DND-41 (cell line): ENCODE results near the gene TMPRSS6.

Experiments used
- ATAC-seq: fragments of 200-7000 bp; cut with Tn5 transposase; 3 replicates; pipeline ENCODE4 v1.9.1; 2021; ENCODE audit warnings: low read depth; ENCODE audit not compliant: insufficient read depth
- DNase-seq: peaks from one replicate; pipeline ENCODE4 v3.0.0-alpha.2; 2020
- H2AFZ ChIP-seq: 2 replicates; pipeline ENCODE4 v1.6.0; 2012; ENCODE audit warnings: low read depth, low read length
- H3K27ac ChIP-seq: 2 replicates; pipeline ENCODE4 v1.5.1; 2012; ENCODE audit warnings: low read length, inconsistent platforms
- H3K27me3 ChIP-seq: fragments of 200-600 bp; sonication (generic); 2 replicates; pipeline ENCODE4 v1.6.0; 2012; ENCODE audit warnings: low read length, mild to moderate bottlenecking, inconsistent platforms; ENCODE audit not compliant: insufficient read depth, poor library complexity
- H3K36me3 ChIP-seq: 2 replicates; pipeline ENCODE4 v1.5.1; 2012; ENCODE audit warnings: low read length, inconsistent platforms; ENCODE audit not compliant: insufficient read depth
- H3K4me1 ChIP-seq: 2 replicates; pipeline ENCODE4 v1.5.1; 2012; ENCODE audit warnings: mild to moderate bottlenecking, low read length; ENCODE audit not compliant: insufficient read depth
- H3K4me2 ChIP-seq: 2 replicates; pipeline ENCODE4 v1.6.0; 2012; ENCODE audit warnings: mild to moderate bottlenecking, moderate library complexity, low read length, inconsistent platforms; ENCODE audit not compliant: insufficient read depth
- H3K4me3 ChIP-seq, 2 experiments: fragments of 200-600 bp in 1 of 2; shearing (Covaris generic) in 1 of 2; 2 replicates each; pipeline ENCODE4 v1.5.1; 2012 to 2016; ENCODE audit warnings: inconsistent platforms in 2 of 2, low read length in 2 of 2, mild to moderate bottlenecking in 2 of 2, low read depth in 1 of 2, moderate library complexity in 1 of 2
- H3K79me2 ChIP-seq: 2 replicates; pipeline ENCODE4 v1.6.0; 2012; ENCODE audit warnings: low read length, inconsistent platforms; ENCODE audit not compliant: insufficient read depth
- H3K9ac ChIP-seq: 2 replicates; pipeline ENCODE4 v1.6.0; 2012; ENCODE audit warnings: low read depth, mild to moderate bottlenecking, inconsistent platforms, low read length, moderate library complexity
- H3K9me3 ChIP-seq: 2 replicates; pipeline ENCODE4 v1.5.1; 2012; ENCODE audit warnings: low read length, moderate library complexity, mild to moderate bottlenecking, inconsistent platforms; ENCODE audit not compliant: insufficient read depth, severe bottlenecking
- H4K20me1 ChIP-seq: 2 replicates; pipeline ENCODE4 v1.6.0; 2012; ENCODE audit warnings: low read length; ENCODE audit not compliant: insufficient read depth
- EZH2 ChIP-seq: IDR thresholded peaks from 3 replicates; pipeline ENCODE4 v1.6.1; 2012; ENCODE audit warnings: borderline replicate concordance, low read depth, mild to moderate bottlenecking, moderate library complexity, low read length, inconsistent platforms; ENCODE audit not compliant: severe bottlenecking
- TF ChIP-seq, protein P1 (sequence below): IDR thresholded peaks from 2 replicates; pipeline ENCODE4 v1.5.1; 2012; ENCODE audit warnings: borderline replicate concordance, low read length, moderate library complexity, mild to moderate bottlenecking; ENCODE audit not compliant: poor library complexity, severe bottlenecking; ENCODE audit errors: extremely low read depth

The TMPRSS6 gene

DNA sequence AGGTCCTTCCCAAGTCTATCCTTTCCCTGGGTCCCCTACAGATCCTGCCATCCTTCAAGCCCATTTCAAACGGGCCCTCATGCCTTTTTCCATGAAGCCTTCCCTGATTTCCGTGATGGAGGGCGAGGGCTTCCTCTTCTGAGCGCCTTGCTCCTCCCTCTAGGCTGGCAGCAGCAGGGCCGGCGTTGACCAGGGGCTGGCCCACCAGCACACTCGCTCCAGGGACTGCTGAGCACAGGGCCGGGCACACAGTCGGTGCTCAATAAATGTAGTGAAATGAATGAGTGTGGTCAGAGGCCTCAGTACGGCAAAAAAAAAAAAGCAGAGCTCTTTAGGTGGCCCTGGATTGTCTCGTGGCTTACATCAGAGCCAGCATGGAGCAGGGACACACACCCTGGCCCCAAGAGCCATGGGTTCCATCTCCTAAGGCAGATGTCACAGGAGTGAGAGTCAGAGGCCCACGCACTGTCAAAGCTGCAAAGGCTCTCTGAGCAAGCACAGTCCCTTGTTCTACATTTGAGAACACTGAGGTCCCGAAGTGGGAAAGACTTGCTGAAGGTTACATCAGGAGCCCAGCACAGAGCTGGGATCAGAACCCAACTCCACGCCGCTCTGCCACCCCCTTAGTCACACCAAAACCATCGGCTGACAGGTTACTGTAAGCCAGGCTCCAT lies 37.1 kb upstream of the TMPRSS6 start:
- no peak overlapping the region for H3K4me2 ChIP-seq
- H3K36me3 ChIP-seq = no peaks in the 10 kb centered on the region
- no peak overlapping the region for H3K4me3 ChIP-seq
- H3K9me3 ChIP-seq = no peaks in the 10 kb centered on the region
- no peaks in the 10 kb centered on the region for H3K27me3 ChIP-seq
- no peak overlapping the region for H2AFZ ChIP-seq
- ATAC-seq (no peak), DNase-seq (no peak)
- 0 out of 2 replicates have a peak, but pooled peaks cover 2% of the 10 kb centered on the region for H4K20me1 ChIP-seq
- H3K9ac ChIP-seq = no peak overlapping the region
- no peaks in the 10 kb centered on the region for H3K79me2 ChIP-seq
- peaks cover 18% of the 10 kb centered on the region for H3K4me1 ChIP-seq
- TF ChIP-seq, protein P1, sequence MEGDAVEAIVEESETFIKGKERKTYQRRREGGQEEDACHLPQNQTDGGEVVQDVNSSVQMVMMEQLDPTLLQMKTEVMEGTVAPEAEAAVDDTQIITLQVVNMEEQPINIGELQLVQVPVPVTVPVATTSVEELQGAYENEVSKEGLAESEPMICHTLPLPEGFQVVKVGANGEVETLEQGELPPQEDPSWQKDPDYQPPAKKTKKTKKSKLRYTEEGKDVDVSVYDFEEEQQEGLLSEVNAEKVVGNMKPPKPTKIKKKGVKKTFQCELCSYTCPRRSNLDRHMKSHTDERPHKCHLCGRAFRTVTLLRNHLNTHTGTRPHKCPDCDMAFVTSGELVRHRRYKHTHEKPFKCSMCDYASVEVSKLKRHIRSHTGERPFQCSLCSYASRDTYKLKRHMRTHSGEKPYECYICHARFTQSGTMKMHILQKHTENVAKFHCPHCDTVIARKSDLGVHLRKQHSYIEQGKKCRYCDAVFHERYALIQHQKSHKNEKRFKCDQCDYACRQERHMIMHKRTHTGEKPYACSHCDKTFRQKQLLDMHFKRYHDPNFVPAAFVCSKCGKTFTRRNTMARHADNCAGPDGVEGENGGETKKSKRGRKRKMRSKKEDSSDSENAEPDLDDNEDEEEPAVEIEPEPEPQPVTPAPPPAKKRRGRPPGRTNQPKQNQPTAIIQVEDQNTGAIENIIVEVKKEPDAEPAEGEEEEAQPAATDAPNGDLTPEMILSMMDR = no peak
- no peak for TF ChIP-seq EZH2
- H3K27ac ChIP-seq = no peak overlapping the region

DNA sequence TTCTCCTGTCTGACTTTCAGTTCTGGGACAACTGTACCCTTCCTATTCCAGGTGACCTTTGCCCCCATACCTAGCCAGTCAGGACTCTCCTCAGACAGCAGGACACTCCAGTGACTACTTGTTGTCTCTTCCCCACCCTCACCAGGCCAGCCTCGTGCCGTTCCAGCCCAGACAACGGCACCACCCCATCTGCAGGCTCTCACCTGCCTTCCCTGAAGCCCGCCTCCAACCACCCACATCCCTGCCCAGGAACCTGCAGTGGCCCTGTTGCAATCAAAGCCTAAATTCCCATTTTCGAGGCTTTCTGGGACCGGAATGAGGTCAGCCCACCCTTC lies 36.5 kb upstream of the TMPRSS6 start:
- TF ChIP-seq, protein P1 = no peak
- no peak for TF ChIP-seq EZH2
- H3K4me2 ChIP-seq = no peak overlapping the region

DNA sequence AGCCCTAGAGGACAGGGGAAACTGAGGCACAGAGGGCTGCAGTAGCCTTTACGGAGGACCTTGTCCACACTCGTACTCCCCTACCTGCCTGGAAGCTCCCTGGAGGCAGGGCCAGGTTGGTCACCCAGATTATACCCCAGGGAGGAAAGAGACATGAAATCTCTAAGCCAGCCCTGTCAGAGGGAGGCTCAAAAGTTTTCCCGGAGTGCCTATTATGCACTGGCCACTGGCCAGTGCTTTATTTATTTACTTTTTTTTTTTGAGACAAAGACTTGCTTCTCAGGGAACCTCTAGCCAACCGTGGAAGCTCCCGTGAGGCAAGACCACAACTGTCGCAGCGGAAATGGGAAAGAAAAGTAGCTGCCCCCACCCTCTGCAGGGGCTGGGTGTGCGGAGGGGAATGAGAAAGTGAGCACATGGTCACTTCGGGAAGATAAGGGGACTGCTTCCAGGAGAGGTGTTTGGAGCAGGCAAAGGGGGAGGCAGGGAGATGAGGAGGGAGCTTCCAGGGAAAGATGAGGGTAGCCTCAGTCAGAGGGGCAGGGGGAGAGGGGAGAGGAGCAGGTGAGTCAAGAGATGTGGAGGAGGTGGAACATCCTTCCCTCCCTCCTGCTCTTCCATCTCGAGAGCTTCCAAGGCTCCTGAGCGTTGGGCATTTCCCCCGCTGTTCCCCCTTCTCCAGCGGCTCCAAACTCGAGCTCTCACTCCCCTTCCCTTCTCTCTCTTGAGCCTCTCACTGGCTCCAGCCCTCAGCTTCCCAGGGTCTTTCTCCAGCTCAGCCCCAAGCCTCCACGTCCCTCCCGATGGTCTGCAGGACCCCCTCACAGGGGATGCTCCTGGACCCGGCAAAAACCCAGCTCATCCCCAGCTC lies 35.9 kb upstream of the TMPRSS6 start:
- H3K4me3 ChIP-seq = no peak overlapping the region
- DNase-seq = no peak
- 0 out of 2 replicates have a peak, but pooled peaks cover 2% of the 10 kb centered on the region for H4K20me1 ChIP-seq
- no peak overlapping the region for H2AFZ ChIP-seq
- no peaks in the 10 kb centered on the region for H3K36me3 ChIP-seq
- no peak overlapping the region for H3K27ac ChIP-seq
- no peak for ATAC-seq
- no peak overlapping the region for H3K4me2 ChIP-seq
- no peak for TF ChIP-seq EZH2
- TF ChIP-seq, protein P1 = no peak
- H3K79me2 ChIP-seq = no peaks in the 10 kb centered on the region
- H3K9me3 ChIP-seq = no peaks in the 10 kb centered on the region
- H3K4me1 ChIP-seq = peaks cover 18% of the 10 kb centered on the region
- no peaks in the 10 kb centered on the region for H3K27me3 ChIP-seq
- H3K9ac ChIP-seq = no peak overlapping the region

More for the DNA sequence above, 36.5 kb upstream of the TMPRSS6 start:
- H3K9ac ChIP-seq = no peak overlapping the region
- H3K4me3 ChIP-seq = no peak overlapping the region
- DNase-seq = no peak
- no peaks in the 10 kb centered on the region for H3K36me3 ChIP-seq
- 0 out of 2 replicates have a peak, but pooled peaks cover 2% of the 10 kb centered on the region for H4K20me1 ChIP-seq
- no peaks in the 10 kb centered on the region for H3K9me3 ChIP-seq
- peaks cover 18% of the 10 kb centered on the region for H3K4me1 ChIP-seq
- ATAC-seq = no peak
- H3K79me2 ChIP-seq = no peaks in the 10 kb centered on the region
- no peaks in the 10 kb centered on the region for H3K27me3 ChIP-seq
- no peak overlapping the region for H2AFZ ChIP-seq
- no peak overlapping the region for H3K27ac ChIP-seq
